Thyroid gland (tissue), 4 donors: ENCODE measurements around the gene RPS6KA4.

Experiments
- POLR2A ChIP-seq, 2 donors: fragments of 450-650 bp; IDR thresholded peaks; one replicate each; pipeline ENCODE4 v1.6.1; 2017; ENCODE audit warnings: antibody characterized with exemption in 2 of 2, mild to moderate bottlenecking in 2 of 2, moderate library complexity in 1 of 2
- TF ChIP-seq, protein P1 (sequence below), 6 experiments: fragments of 200-600 bp in 3 of 6; fragments of 450-650 bp in 3 of 6; sonication (generic) in 3 of 6; IDR thresholded peaks; one replicate each; pipeline ENCODE4 v1.5.1; 2016 to 2019; ENCODE audit warnings: antibody characterized with exemption in 6 of 6, mild to moderate bottlenecking in 2 of 6, inconsistent platforms in 1 of 6, moderate library complexity in 1 of 6

- TF ChIP-seq, protein P1, sequence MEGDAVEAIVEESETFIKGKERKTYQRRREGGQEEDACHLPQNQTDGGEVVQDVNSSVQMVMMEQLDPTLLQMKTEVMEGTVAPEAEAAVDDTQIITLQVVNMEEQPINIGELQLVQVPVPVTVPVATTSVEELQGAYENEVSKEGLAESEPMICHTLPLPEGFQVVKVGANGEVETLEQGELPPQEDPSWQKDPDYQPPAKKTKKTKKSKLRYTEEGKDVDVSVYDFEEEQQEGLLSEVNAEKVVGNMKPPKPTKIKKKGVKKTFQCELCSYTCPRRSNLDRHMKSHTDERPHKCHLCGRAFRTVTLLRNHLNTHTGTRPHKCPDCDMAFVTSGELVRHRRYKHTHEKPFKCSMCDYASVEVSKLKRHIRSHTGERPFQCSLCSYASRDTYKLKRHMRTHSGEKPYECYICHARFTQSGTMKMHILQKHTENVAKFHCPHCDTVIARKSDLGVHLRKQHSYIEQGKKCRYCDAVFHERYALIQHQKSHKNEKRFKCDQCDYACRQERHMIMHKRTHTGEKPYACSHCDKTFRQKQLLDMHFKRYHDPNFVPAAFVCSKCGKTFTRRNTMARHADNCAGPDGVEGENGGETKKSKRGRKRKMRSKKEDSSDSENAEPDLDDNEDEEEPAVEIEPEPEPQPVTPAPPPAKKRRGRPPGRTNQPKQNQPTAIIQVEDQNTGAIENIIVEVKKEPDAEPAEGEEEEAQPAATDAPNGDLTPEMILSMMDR (IDR thresholded peaks at IDR 0.05) = no peak
- no peak for TF ChIP-seq POLR2A (IDR thresholded peaks at IDR 0.05)
Measured at GRCh38 chr11:64387916-64388315, 29.0 kb downstream of the RPS6KA4 start.
